ENCODE results near the gene TIMM50. TPM values are rescaled to one million over a fixed set of nuclear protein-coding genes. Genes with fewer than 3 reads are reported as not detected.
A peak's percentile ranks its signal among the peaks of the same experiment; 100 is the strongest.

TIMM50 gene
- total RNA-seq, 4 donors from 2014 or later = 25.4 to 61.1 (median 33.2) TPM

DNA sequence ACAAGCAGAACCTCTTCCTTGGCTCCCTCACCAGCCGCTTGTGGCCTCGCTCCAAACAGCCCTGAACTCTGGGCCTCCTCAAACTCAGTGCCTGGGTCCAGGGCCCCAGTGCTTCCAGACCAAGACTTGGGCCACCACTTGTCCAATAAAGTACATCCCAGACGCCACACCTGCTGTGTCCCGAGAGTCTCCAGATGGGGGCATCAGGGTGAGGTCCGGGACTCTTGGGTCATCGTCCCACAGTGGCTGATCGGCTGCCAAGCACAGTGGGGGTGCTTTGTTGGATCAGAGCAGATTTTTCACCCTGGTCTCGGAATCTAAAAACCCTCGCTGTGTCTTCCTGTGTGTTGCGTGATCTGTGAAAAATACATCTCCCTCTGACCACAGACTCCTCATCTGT is 9.1 kb downstream of the TIMM50 start:
- Histone ChIP-seq H3K27me3 (no peaks in the 10 kb centered on the region), H3K4me3 (no peak overlapping the region), H3K36me3 (peaks cover 0 to 66% (median 0%) of the 10 kb centered on the region in 3 donors), H3K9me3 (no peaks in the 10 kb centered on the region), H3K27ac (no peak overlapping the region), H3K4me1 (no peaks in the 10 kb centered on the region)
- no peak for DNase-seq
- TF ChIP-seq, protein P1, sequence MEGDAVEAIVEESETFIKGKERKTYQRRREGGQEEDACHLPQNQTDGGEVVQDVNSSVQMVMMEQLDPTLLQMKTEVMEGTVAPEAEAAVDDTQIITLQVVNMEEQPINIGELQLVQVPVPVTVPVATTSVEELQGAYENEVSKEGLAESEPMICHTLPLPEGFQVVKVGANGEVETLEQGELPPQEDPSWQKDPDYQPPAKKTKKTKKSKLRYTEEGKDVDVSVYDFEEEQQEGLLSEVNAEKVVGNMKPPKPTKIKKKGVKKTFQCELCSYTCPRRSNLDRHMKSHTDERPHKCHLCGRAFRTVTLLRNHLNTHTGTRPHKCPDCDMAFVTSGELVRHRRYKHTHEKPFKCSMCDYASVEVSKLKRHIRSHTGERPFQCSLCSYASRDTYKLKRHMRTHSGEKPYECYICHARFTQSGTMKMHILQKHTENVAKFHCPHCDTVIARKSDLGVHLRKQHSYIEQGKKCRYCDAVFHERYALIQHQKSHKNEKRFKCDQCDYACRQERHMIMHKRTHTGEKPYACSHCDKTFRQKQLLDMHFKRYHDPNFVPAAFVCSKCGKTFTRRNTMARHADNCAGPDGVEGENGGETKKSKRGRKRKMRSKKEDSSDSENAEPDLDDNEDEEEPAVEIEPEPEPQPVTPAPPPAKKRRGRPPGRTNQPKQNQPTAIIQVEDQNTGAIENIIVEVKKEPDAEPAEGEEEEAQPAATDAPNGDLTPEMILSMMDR (IDR thresholded peaks at IDR 0.05) = no peak
- no peak for TF ChIP-seq POLR2A (IDR thresholded peaks at IDR 0.05)

DNA sequence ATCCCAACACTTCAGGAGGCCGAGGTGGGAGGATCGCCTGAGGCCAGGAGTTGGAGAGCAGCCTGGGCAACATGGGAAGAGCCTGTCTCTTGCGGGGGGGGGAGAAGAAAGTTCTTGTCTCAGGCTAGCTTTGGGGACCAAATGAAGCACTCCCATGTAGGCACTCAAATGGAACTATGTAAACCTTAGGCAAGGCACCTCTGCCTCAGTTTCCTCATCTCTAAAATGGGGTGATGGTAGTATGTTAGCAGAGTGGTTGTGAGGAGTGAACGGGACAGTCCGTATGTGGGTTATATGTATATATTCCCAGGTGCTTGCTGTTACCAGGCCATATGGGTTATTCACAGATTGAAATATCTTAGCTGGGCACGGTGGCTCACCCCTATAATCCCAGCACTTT is 11.6 kb downstream of the TIMM50 start:
- peaks cover 0 to 42% (median 0%) of the 10 kb centered on the region in 3 donors for H3K36me3 ChIP-seq
- no peaks in the 10 kb centered on the region for H3K9me3 ChIP-seq
- H3K4me3 ChIP-seq = no peak overlapping the region
- no peaks in the 10 kb centered on the region for H3K27me3 ChIP-seq
- no peak for DNase-seq
- H3K4me1 ChIP-seq = no peaks in the 10 kb centered on the region
- TF ChIP-seq, protein P1 (IDR thresholded peaks at IDR 0.05) = no peak
- no peak for TF ChIP-seq POLR2A (IDR thresholded peaks at IDR 0.05)
- H3K27ac ChIP-seq = no peak overlapping the region

DNA sequence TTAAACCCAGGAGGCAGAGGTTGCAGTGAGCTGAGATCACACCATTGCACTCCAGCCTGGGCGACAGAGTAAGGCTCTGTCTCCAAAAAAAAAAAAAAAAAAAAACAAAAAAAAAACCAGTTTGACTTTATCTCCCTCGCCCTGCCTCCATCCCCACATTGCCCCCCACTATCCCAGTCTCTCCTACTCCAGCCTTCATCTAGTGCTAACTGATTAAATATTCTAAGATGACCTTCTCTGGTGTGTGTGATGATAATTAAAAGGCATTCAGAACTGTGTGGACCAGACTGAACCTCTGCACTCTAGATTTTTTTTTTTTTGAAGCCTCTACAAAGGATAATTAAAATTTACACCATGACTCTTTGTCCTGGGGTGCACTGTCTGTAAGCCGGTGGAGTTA is 12.2 kb downstream of the TIMM50 start:
- Histone ChIP-seq H3K4me1 (peaks cover 0 to 3% (median 2%) of the 10 kb centered on the region in 4 donors), H3K27me3 (peaks cover 0 to 3% of the 10 kb centered on the region in 2 donors), H3K36me3 (peaks cover 0 to 36% (median 0%) of the 10 kb centered on the region in 3 donors), H3K27ac (no peak overlapping the region), H3K9me3 (no peaks in the 10 kb centered on the region), H3K4me3 (no peak overlapping the region)
- no peak for TF ChIP-seq POLR2A (IDR thresholded peaks at IDR 0.05)
- TF ChIP-seq, protein P1 (IDR thresholded peaks at IDR 0.05) = no peak
- DNase-seq = no peak

DNA sequence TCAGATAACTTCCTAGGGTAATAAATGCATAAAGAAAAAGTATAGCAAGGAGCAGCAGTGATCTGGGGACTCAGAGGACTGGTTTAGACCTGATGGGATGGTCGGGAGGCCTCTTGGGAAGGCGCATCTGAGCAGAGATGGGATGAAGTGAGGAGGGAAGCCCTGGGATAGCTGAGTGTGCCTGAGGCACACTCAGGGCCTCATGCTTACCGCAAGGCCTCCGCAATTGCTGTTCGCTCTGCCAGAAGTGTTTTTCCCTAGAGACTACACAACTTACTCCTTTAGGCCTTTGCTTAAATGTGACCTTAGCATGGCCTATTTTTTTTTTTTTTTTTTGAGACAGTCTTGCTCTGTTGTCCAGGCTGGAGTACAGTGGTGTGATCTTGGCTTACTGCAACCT is 14.0 kb downstream of the TIMM50 start:
- H3K36me3 ChIP-seq = peaks cover 0 to 19% (median 0%) of the 10 kb centered on the region in 3 donors
- H3K27ac ChIP-seq = no peak overlapping the region
- no peaks in the 10 kb centered on the region for H3K9me3 ChIP-seq
- H3K4me3 ChIP-seq = no peak overlapping the region
- no peak for DNase-seq
- no peak for TF ChIP-seq POLR2A (IDR thresholded peaks at IDR 0.05)
- TF ChIP-seq, protein P1 (IDR thresholded peaks at IDR 0.05) = no peak
- H3K4me1 ChIP-seq = peaks cover 0 to 19% (median 15%) of the 10 kb centered on the region in 4 donors
- peaks cover 0 to 17% of the 10 kb centered on the region in 2 donors for H3K27me3 ChIP-seq

DNA sequence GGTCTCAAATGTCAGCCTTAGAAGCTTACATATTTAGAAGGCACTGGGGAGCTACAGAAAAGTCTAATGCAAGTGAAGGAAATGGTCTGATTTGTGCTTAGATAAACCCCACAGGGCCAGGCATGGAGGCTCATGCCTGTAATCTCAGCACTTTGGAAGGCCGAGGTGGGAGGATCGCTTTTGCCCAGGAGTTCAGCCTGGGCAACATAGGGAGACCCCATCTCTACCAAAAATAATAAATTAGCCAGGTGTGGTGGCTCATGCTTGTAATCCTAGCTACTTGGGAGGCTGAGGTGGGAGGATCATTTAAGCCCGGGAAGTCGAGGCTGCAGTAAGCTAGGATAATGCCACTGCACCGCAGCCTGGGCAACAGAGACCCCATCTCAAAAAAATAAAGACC is 15.4 kb downstream of the TIMM50 start:
- no peak for DNase-seq
- peaks cover 0 to 19% (median 15%) of the 10 kb centered on the region in 4 donors for H3K4me1 ChIP-seq
- peaks cover 0 to 5% (median 0%) of the 10 kb centered on the region in 3 donors for H3K36me3 ChIP-seq
- H3K9me3 ChIP-seq = no peaks in the 10 kb centered on the region
- no peak overlapping the region for H3K27ac ChIP-seq
- TF ChIP-seq POLR2A (IDR thresholded peaks at IDR 0.05) = no peak
- TF ChIP-seq, protein P1 (IDR thresholded peaks at IDR 0.05) = no peak
- H3K4me3 ChIP-seq = no peak overlapping the region
- peaks cover 0 to 17% of the 10 kb centered on the region in 2 donors for H3K27me3 ChIP-seq

DNA sequence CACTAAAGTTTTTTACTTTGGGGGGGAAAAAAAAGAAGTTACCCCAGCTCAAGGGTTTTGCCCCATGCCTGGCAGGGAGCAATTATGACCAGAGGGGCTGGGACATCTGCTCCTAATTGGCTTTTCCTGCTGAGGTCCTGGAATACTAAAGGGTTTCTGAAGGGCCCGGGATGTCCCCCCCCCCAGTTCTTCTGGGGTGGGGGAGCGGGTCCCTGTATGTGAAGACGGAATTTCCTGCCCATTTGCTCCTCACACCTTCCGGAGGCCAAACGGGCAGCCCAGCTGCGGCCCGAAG is 17.0 kb downstream of the TIMM50 start:
- Histone ChIP-seq H3K9me3 (no peaks in the 10 kb centered on the region), H3K4me1 (peaks cover 0 to 21% (median 15%) of the 10 kb centered on the region in 4 donors), H3K27ac (no peak overlapping the region), H3K27me3 (peaks cover 0 to 17% of the 10 kb centered on the region in 2 donors), H3K36me3 (no peaks in the 10 kb centered on the region), H3K4me3 (peak overlapping the region in 2 of 4 donors; percentile 7 to 33)
- no peak for DNase-seq
- TF ChIP-seq, protein P1 (IDR thresholded peaks at IDR 0.05) = no peak
- no peak for TF ChIP-seq POLR2A (IDR thresholded peaks at IDR 0.05)

Measured in Peyer's patch (tissue), 4 donors.